ENCODE measurements around the gene E2F2. TPM values are rescaled to one million over a fixed set of nuclear protein-coding genes. Genes with fewer than 3 reads are reported as not detected.

E2F2 gene
- total and polyA plus RNA-seq, 2 of the 13 experiments (the other 11 are each of a cell fraction or from before 2014, with no cell fraction given) = 0.65 to 6.6 TPM

DNA sequence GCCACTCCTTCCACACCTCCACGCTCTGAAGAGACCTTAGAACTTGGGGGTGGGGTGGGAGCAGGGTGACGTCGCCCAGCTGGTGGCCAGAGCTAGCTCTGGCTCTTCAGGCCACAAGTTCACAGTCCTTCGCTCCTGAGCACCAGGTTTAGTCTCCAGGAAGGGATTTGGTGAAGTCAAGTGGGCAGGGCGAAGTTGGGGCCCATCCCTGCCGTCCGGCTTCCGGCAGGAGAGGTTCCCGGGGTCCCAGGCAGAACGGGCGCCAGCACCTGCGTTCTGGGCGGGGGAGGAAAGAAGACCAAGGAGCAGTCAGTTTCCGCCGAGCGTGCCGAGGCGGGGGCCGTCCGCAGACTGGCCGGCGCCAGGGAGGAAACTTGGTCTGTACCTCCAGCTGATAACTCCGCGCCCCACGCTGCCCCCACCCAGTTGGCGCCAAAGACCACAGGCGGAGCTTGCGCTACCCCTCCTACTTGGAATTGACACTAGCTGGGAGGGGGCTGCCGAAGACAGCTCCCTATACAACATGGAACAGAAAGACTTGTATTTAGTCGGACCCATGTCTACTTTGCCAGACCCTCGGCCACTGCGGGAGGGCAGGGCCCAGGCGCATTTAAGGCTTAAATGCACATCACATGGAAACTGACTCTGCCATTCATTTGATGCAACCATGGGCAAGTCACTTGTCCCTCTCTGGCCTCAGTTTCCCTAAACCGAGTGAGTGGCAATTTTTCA lies 27.3 kb upstream of the E2F2 start (continued):
- TF ChIP-seq, protein P1, sequence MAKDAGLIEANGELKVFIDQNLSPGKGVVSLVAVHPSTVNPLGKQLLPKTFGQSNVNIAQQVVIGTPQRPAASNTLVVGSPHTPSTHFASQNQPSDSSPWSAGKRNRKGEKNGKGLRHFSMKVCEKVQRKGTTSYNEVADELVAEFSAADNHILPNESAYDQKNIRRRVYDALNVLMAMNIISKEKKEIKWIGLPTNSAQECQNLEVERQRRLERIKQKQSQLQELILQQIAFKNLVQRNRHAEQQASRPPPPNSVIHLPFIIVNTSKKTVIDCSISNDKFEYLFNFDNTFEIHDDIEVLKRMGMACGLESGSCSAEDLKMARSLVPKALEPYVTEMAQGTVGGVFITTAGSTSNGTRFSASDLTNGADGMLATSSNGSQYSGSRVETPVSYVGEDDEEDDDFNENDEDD (CRISPR knock-in tag; IDR thresholded peaks at IDR 0.05; ENCODE audit: borderline replicate concordance) = peak; percentile 83; the same call in 1 of the 2 replicates
- TF ChIP-seq UBTF (CRISPR knock-in tag; IDR thresholded peaks at IDR 0.05) = peak; percentile 90
- TF ChIP-seq ZNF121 (CRISPR knock-in tag; IDR thresholded peaks at IDR 0.05) = 0 out of 2 replicates have a peak, but pooled peaks have one; percentile 25
- TF ChIP-seq GLI4 (CRISPR knock-in tag; IDR thresholded peaks at IDR 0.05; ENCODE audit: borderline replicate concordance) = peak; percentile 80; the same call in 1 of the 2 replicates
- 0 out of 2 replicates have a peak, but pooled peaks have one; percentile 29 for TF ChIP-seq SMYD3 (CRISPR knock-in tag; IDR thresholded peaks at IDR 0.05)
- TF ChIP-seq NCOR1 (IDR thresholded peaks at IDR 0.05; ENCODE audit: borderline replicate concordance, low read length) = peak; percentile 47; the same call in 1 of the 2 replicates
- peak; percentile 28; the same call in 1 of the 2 replicates for TF ChIP-seq ESRRA (CRISPR knock-in tag; IDR thresholded peaks at IDR 0.05; ENCODE audit: low read depth)

Measured in HepG2 (cell line).